ENCODE data around the gene SMIM35. TPM values are rescaled to one million over a fixed set of nuclear protein-coding genes. Genes with fewer than 3 reads are reported as not detected.
A peak's percentile ranks its signal among the peaks of the same experiment; 100 is the strongest.

SMIM35 gene
- total and polyA plus RNA-seq, 11 donors = 0.21 TPM; not detected in 10

DNA sequence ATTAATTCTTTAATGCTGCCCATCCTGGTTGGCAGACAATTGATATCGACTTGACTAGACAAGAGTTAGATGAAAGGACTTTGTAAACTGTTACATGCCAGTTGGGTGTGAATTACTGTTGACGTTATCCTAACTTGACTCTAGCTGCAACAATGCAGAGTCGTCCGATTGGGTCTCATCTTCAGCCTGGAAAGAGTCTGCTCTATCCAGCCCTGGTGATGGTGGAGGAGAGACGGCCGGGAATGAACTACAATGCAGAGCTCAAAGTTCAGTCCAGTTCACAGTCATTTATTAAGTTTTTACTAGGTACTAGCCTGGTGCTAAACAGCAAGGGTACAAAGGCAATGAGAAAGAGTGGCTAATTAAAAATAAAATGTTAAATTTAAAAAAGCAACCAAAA lies 4.9 kb upstream of the SMIM35 start:
- H3K9me3 ChIP-seq = peaks cover 0 to 12% (median 0%) of the 10 kb centered on the region in 12 donors
- H3K4me3 ChIP-seq = no peak overlapping the region
- intact Hi-C loops (cut with DNase I) = no loop called here
- H3K36me3 ChIP-seq = no peaks in the 10 kb centered on the region
- peaks cover 0 to 16% (median 0%) of the 10 kb centered on the region in 12 donors for H3K4me1 ChIP-seq
- H3K27ac ChIP-seq = no peak overlapping the region
- 85 to 93% (median 88%) methylated on average over 6 of the region's 6 CpGs for WGBS, 4 donors
- no peak for ATAC-seq
- DNase-seq = no peak
- H3K27me3 ChIP-seq = no peaks in the 10 kb centered on the region
- TF ChIP-seq, protein P1, sequence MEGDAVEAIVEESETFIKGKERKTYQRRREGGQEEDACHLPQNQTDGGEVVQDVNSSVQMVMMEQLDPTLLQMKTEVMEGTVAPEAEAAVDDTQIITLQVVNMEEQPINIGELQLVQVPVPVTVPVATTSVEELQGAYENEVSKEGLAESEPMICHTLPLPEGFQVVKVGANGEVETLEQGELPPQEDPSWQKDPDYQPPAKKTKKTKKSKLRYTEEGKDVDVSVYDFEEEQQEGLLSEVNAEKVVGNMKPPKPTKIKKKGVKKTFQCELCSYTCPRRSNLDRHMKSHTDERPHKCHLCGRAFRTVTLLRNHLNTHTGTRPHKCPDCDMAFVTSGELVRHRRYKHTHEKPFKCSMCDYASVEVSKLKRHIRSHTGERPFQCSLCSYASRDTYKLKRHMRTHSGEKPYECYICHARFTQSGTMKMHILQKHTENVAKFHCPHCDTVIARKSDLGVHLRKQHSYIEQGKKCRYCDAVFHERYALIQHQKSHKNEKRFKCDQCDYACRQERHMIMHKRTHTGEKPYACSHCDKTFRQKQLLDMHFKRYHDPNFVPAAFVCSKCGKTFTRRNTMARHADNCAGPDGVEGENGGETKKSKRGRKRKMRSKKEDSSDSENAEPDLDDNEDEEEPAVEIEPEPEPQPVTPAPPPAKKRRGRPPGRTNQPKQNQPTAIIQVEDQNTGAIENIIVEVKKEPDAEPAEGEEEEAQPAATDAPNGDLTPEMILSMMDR (IDR thresholded peaks at IDR 0.05) = no peak
- no peak for TF ChIP-seq POLR2A (IDR thresholded peaks at IDR 0.05)

DNA sequence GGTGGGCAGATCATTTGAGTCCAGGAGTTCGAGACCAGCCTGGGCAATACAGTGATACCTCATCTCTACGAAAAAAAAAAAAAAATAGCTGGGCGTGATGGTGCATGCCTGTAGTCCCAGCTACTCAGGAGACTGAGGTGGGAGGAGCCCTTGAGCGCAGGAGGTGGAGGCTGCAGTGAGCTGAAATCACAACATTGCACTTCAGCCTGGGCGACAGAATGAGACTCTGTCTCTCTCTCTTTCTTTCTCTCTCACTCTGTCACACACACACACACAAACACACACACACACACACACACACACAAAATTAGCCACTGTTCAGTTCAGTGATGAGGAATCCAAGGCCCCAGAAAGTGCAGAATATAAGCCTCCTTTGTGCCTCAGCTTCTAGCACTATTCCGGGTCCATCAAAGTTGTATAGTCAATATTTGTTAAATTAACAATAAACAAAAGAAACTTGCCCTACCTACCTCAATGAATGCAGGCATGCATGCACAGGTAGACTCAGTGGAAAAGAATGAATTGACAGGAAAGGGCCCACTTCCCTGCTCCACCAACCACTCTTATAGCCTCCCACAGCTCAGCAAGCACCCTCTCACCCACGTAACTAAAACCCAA lies 3.9 kb upstream of the SMIM35 start:
- peaks cover 0 to 12% (median 0%) of the 10 kb centered on the region in 12 donors for H3K9me3 ChIP-seq
- TF ChIP-seq, protein P1 (IDR thresholded peaks at IDR 0.05) = no peak
- no peak for TF ChIP-seq POLR2A (IDR thresholded peaks at IDR 0.05)
- H3K4me1 ChIP-seq = peaks cover 0 to 18% (median 0%) of the 10 kb centered on the region in 12 donors
- no peaks in the 10 kb centered on the region for H3K27me3 ChIP-seq
- H3K4me3 ChIP-seq = no peak overlapping the region
- no peak for ATAC-seq
- DNase-seq = no peak
- intact Hi-C loops (cut with DNase I) = no loop called here
- H3K27ac ChIP-seq = no peak overlapping the region
- 77 to 86% (median 85%) methylated on average over 7 of the region's 7 CpGs for WGBS, 4 donors
- no peaks in the 10 kb centered on the region for H3K36me3 ChIP-seq

DNA sequence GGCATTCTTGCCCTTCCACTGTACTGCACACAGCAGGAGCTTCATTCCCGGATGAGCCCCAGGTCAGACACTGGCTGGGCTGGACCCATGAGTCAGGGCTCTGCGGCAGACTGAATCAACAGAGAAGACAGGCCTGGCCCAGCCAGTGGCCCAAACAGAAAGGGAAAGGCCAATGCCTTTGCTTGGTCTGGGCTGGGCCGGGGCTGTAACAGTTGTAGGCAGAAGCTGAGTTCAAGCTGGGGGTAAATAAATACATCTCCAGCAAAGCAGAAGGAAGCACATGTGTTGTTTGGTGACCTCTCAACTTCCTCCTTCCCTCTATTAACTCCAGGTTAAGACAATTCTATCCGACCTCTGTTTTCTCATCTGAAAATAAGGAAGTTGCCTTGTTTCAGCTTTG lies 1.8 kb upstream of the SMIM35 start:
- peak in 4 of 5 donors; percentile 29 to 74 (median 42) for DNase-seq
- H3K4me3 ChIP-seq = no peak overlapping the region
- TF ChIP-seq, protein P1 (IDR thresholded peaks at IDR 0.05) = no peak
- no peak for TF ChIP-seq POLR2A (IDR thresholded peaks at IDR 0.05)
- H3K36me3 ChIP-seq = no peaks in the 10 kb centered on the region
- peak overlapping the region in 2 of 12 donors; percentile 13 to 70 for H3K27ac ChIP-seq
- H3K4me1 ChIP-seq = peaks cover 0 to 33% (median 12%) of the 10 kb centered on the region in 12 donors
- ATAC-seq = peak in 3 of 4 donors; percentile 26 to 58 (median 50)
- peaks cover 0 to 12% (median 0%) of the 10 kb centered on the region in 12 donors for H3K9me3 ChIP-seq
- 47 to 71% (median 64%) methylated on average over 4 of the region's 4 CpGs for WGBS, 4 donors
- intact Hi-C loops (cut with DNase I) = no loop called here
- no peaks in the 10 kb centered on the region for H3K27me3 ChIP-seq

DNA sequence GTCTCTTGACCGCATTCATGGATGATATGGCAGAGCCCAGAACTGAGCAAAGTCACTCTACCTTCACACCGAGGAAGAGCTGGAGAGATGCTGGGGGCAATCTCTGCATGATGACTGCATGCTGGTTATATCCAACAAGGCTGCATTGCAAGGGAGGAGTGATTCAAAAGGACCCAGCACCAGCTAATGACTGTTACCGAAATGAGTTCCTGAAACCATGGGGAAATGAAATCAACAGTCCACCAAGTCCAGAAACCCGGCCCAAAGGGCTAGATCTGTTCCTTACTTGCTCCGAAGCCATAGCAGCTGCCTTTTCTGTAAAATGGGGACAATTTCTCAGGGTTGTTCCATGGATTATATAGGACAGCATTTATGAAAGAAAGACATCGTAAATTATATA lies 1.2 kb upstream of the SMIM35 start:
- Histone ChIP-seq H3K27me3 (no peaks in the 10 kb centered on the region), H3K4me1 (peaks cover 0 to 39% (median 16%) of the 10 kb centered on the region in 12 donors), H3K9me3 (peaks cover 0 to 12% (median 0%) of the 10 kb centered on the region in 12 donors), H3K27ac (peak overlapping the region in 1 of 12 donors; percentile 70), H3K4me3 (no peak overlapping the region), H3K36me3 (no peaks in the 10 kb centered on the region)
- no peak for ATAC-seq
- WGBS, 4 donors = 89 to 96% (median 92%) methylated on average over 6 of the region's 6 CpGs
- intact Hi-C loops (cut with DNase I) = no loop called here
- DNase-seq = no peak
- TF ChIP-seq, protein P1 (IDR thresholded peaks at IDR 0.05) = no peak
- no peak for TF ChIP-seq POLR2A (IDR thresholded peaks at IDR 0.05)
